HG02763 (cell line): Measurements from ENCODE around the gene PDE6B.
"Not testable (repeated sequence)": the region's sequence is repeated elsewhere in the genome, so short reads cannot be mapped to it uniquely, and the experiment has no call there.

Source experiments
- ATAC-seq: cut with Tn5 transposase; IDR thresholded peaks from one replicate; pipeline ENCODE4 v1.9.1; 2021; ENCODE audit warnings: mild to moderate bottlenecking, moderate library complexity; ENCODE audit not compliant: unreplicated experiment

Gene PDE6B

GRCh38 chr4:668219-668618, 42.8 kb downstream of the PDE6B start:
- ATAC-seq, result not testable (repeated sequence)

- not testable (repeated sequence) for ATAC-seq
Observed at GRCh38 chr4:669806-670559, 44.6 kb downstream of the PDE6B start.

GRCh38 chr4:671769-672168, 46.4 kb downstream of the PDE6B start:
- no peak for ATAC-seq

GRCh38 chr4:673349-674091, 48.1 kb downstream of the PDE6B start:
- ATAC-seq, result no peak

GRCh38 chr4:674172-675035, 49.0 kb downstream of the PDE6B start, which contains the start of the genes ATP5ME and MYL5:
Gene ATP5ME (minus strand): TSS chr4:674276. CDS start chr4:674247, 29 bp downstream.
Gene MYL5 (plus strand): TSS chr4:674542. CDS start chr4:678027, 3,485 bp downstream.
- ATAC-seq, result peak; percentile 73

- no peak for ATAC-seq
Observed at GRCh38 chr4:675036-675882, 49.9 kb downstream of the PDE6B start.

- ATAC-seq, result peak; percentile 26
Observed at GRCh38 chr4:675980-676870, 50.9 kb downstream of the PDE6B start.

- no peak for ATAC-seq
Observed at GRCh38 chr4:676871-677235, 51.5 kb downstream of the PDE6B start.

- no peak for ATAC-seq
Observed at GRCh38 chr4:677431-678293, 52.3 kb downstream of the PDE6B start.

GRCh38 chr4:678331-679103, 53.1 kb downstream of the PDE6B start:
- no peak for ATAC-seq

- ATAC-seq, result no peak
Observed at GRCh38 chr4:679104-679481, 53.7 kb downstream of the PDE6B start.

GRCh38 chr4:679629-680028, 54.3 kb downstream of the PDE6B start:
- no peak for ATAC-seq

GRCh38 chr4:680091-680490, 54.7 kb downstream of the PDE6B start:
- ATAC-seq, result no peak

- ATAC-seq, result no peak
Observed at GRCh38 chr4:680551-680927, 55.2 kb downstream of the PDE6B start.

GRCh38 chr4:680928-681645, 55.7 kb downstream of the PDE6B start:
- peak; percentile 35 for ATAC-seq

GRCh38 chr4:681736-682451, 56.5 kb downstream of the PDE6B start:
- ATAC-seq, result no peak
